NB4 (cell line): ENCODE measurements around the gene ADARB2.

ENCODE experiments used
- DNase-seq: peaks from one replicate; pipeline ENCODE4 v3.0.0; 2010; ENCODE audit warnings: low read depth
- H3K4me3 ChIP-seq: one replicate; pipeline ENCODE4 v1.5.1; 2011; ENCODE audit warnings: mild to moderate bottlenecking, low read depth, low read length, moderate library complexity
- CTCF ChIP-seq: IDR thresholded peaks from one replicate; pipeline ENCODE4 v1.5.1; 2012; ENCODE audit warnings: low read depth, low read length
- MAX ChIP-seq: IDR thresholded peaks from 2 replicates; pipeline ENCODE4 v1.6.1; 2011; ENCODE audit warnings: low read depth, low read length
- MYC ChIP-seq: IDR thresholded peaks from 2 replicates; pipeline ENCODE4 v1.6.1; 2011; ENCODE audit warnings: low read depth, low read length
- POLR2A ChIP-seq: IDR thresholded peaks from 2 replicates; pipeline ENCODE4 v1.6.1; 2011; ENCODE audit warnings: mild to moderate bottlenecking; ENCODE audit not compliant: insufficient read length; ENCODE audit errors: extremely low read depth

ADARB2 gene

DNA sequence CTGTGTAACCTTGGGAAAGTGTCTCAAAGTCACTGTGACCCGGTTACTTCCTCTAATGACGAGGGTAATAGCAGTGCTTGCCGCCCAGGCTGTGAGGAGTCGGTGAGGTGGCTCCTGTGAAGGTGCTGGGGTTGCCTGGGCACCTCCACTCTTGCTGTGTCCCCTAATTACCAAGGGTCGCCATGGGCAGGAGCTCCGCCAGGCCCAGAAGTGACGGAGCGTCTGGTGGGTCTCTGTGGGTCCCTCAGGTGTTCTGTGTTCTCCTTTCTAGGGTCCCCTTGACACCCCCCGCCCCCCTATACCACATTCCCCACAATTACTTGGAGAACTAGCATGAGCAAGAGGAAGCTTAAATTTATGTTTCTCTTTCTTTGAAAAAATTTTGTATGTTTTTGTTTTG lies 519.7 kb downstream of the ADARB2 start:
- DNase-seq = no peak
- TF ChIP-seq CTCF = no peak
- TF ChIP-seq POLR2A = no peak
- no peak for TF ChIP-seq MYC
- no peak for TF ChIP-seq MAX
- H3K4me3 ChIP-seq = no peak overlapping the region

DNA sequence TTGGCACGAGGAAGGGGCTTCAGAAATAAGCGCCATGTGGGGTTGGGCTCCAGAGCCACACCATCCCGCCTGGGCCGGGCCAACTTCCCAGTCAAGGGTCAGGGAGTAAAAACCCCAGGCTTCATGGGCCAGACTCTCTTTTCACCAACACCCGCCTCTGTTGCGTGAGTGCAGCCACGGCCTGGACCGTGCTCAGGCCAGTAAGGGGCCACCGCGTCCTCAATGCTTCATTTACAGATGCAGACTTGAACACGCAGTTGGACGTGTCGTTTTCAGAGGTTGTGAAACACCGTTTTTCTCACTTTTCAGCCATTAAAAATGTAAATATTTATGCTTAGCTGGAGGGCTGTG lies 520.1 kb downstream of the ADARB2 start:
- no peak for DNase-seq
- no peak overlapping the region for H3K4me3 ChIP-seq
- no peak for TF ChIP-seq POLR2A
- no peak for TF ChIP-seq MAX
- no peak for TF ChIP-seq CTCF
- TF ChIP-seq MYC = no peak

DNA sequence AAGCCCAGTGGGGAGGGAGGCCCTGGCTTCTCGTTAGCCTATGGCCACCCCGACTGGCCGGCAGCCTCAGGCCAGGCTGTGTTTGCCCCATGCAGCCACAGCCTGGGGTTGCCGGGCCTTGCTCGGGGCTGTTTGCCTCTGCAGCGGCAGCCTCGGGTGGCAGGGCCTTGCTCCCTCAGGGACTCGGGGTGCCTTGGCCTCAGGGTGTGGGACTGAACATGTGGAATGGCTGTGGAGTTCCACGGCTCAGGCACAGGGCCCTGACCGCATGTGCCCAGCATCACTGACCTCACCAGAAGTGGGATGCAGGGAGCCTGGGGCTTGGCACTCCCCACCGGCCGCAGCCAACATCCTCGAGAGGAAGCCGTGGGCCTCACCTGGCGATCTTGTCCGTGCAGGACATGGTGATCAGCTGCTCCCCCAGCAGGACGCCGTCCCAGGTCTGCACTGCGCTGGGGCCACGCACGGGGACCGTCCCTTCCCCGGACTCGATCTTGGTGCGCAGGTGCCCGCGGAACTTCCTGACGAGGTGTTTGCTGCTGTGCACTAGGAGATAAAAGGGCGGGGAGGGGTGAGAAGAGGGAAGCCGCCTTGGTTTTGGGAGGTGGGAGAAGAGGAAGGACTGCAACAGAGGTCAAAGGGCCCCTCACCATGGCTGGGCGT lies 520.6 kb downstream of the ADARB2 start:
- no peak overlapping the region for H3K4me3 ChIP-seq
- DNase-seq = no peak
- no peak for TF ChIP-seq MYC
- TF ChIP-seq POLR2A = no peak
- no peak for TF ChIP-seq MAX
- TF ChIP-seq CTCF = no peak

- TF ChIP-seq MAX (no peak), MYC (no peak), POLR2A (no peak), CTCF (no peak)
- no peak overlapping the region for H3K4me3 ChIP-seq
- DNase-seq = no peak
Observed at GRCh38 chr10:1215862-1216573, 521.3 kb downstream of the ADARB2 start.

GRCh38 chr10:1214882-1215540 lies 522.3 kb downstream of the ADARB2 start:
- H3K4me3 ChIP-seq = no peak overlapping the region
- no peak for DNase-seq
- TF ChIP-seq POLR2A (no peak), MAX (no peak), CTCF (no peak), MYC (no peak)
